Activated CD4-positive, alpha-beta T cell treated with anti-CD3 and anti-CD28 coated beads, Interleukin-2, amount 50 U/mL, for 16 hours (primary cell): ENCODE data around the gene FXYD6.
A peak's percentile ranks its signal among the peaks of the same experiment; 100 is the strongest.
"Not testable (repeated sequence)": the region's sequence is repeated elsewhere in the genome, so short reads cannot be mapped to it uniquely, and the experiment has no call there.

Source experiments
- DNase-seq: peaks from one replicate; pipeline ENCODE4 v3.0.0-alpha.2; 2020

FXYD6 gene

GRCh38 chr11:117816151-117816741 lies 60.2 kb downstream of the FXYD6 start:
- no peak for DNase-seq

- DNase-seq: peak; percentile 73
Measured at GRCh38 chr11:117815262-117815803, 61.1 kb downstream of the FXYD6 start.

- DNase-seq: peak; percentile 68
Measured at GRCh38 chr11:117814766-117815261, 61.6 kb downstream of the FXYD6 start.

GRCh38 chr11:117814204-117814765 lies 62.2 kb downstream of the FXYD6 start:
- DNase-seq: no peak

GRCh38 chr11:117810056-117810451 lies 66.4 kb downstream of the FXYD6 start:
- not testable (repeated sequence) for DNase-seq

GRCh38 chr11:117809236-117810055 lies 67.0 kb downstream of the FXYD6 start:
- DNase-seq: peak; percentile 41

- no peak for DNase-seq
Measured at GRCh38 chr11:117808784-117809183, 67.7 kb downstream of the FXYD6 start.

GRCh38 chr11:117807482-117808327 lies 68.8 kb downstream of the FXYD6 start:
- peak; percentile 73 for DNase-seq

GRCh38 chr11:117806846-117807245 lies 69.6 kb downstream of the FXYD6 start:
- DNase-seq: no peak

GRCh38 chr11:117805045-117805444 lies 71.4 kb downstream of the FXYD6 start:
- no peak for DNase-seq

- no peak for DNase-seq
Measured at GRCh38 chr11:117803896-117804295, 72.6 kb downstream of the FXYD6 start.

GRCh38 chr11:117799634-117800033 lies 76.8 kb downstream of the FXYD6 start:
- no peak for DNase-seq

GRCh38 chr11:117796872-117797529 lies 79.5 kb downstream of the FXYD6 start, which contains the start of gene DSCAML1:
DSCAML1 (minus strand) TSS chr11:117797216; CDS start chr11:117797079, 137 bp downstream.
- DNase-seq: peak; percentile 25

- DNase-seq: no peak
Measured at GRCh38 chr11:117796456-117796871, 80.0 kb downstream of the FXYD6 start.

- no peak for DNase-seq
Measured at GRCh38 chr11:117795638-117796455, 80.6 kb downstream of the FXYD6 start.

- no peak for DNase-seq
Measured at GRCh38 chr11:117794772-117795629, 81.5 kb downstream of the FXYD6 start.

- DNase-seq: no peak
Measured at GRCh38 chr11:117794135-117794534, 82.3 kb downstream of the FXYD6 start.

- DNase-seq: no peak
Measured at GRCh38 chr11:117793583-117793982, 82.9 kb downstream of the FXYD6 start.

GRCh38 chr11:117792992-117793391 lies 83.5 kb downstream of the FXYD6 start:
- no peak for DNase-seq

GRCh38 chr11:117792241-117792640 lies 84.2 kb downstream of the FXYD6 start:
- DNase-seq: no peak
